ENCODE results near the gene OTULIN. TPM values are rescaled to one million over a fixed set of nuclear protein-coding genes. Genes with fewer than 3 reads are reported as not detected.

OTULIN gene
- polyA plus RNA-seq, 1 of the 3 experiments (the other 2 are of a cell fraction): 6.6 TPM

- peaks cover 4 to 31% of the 10 kb centered on the region in 2 experiments; a peak in 2 of 4 replicates for H3K4me1 ChIP-seq (ENCODE audit: control insufficient read depth in 1 of 2, insufficient read depth in 2 of 2, low read depth in 1 of 2, low read length in 1 of 2)
- peaks cover 18% of the 10 kb centered on the region in 2 experiments for H3K36me3 ChIP-seq (replicated peaks in 1 of 2; ENCODE audit: control insufficient read depth in 1 of 2, insufficient read depth in 2 of 2, low read length in 1 of 2)
- ChIA-PET POLR2A (no interaction called here), CTCF (interaction anchor here (0.6 to 1.1 kb wide), 3 partner anchors 12 to 308 kb away, joined by 3 to 4 read pairs (median 4); no protein-coding TSS in a partner anchor)
- H4K20me1 ChIP-seq (ENCODE audit: insufficient read depth): peaks cover 68% of the 10 kb centered on the region
- no peaks in the 10 kb centered on the region for H3K27me3 ChIP-seq (ENCODE audit: insufficient read depth)
- peaks cover 100% of the 10 kb centered on the region for H3K79me2 ChIP-seq (ENCODE audit: insufficient read depth)
- TF ChIP-seq MEF2A (IDR thresholded peaks at IDR 0.05; ENCODE audit: borderline replicate concordance, low read depth): no peak
- TF ChIP-seq NFIC (IDR thresholded peaks at IDR 0.05; ENCODE audit: borderline replicate concordance): no peak
- TF ChIP-seq POLR2AphosphoS5 (IDR thresholded peaks at IDR 0.05; ENCODE audit: low read depth, low read length): no peak
- TF ChIP-seq ZBTB33 (IDR thresholded peaks at IDR 0.05; ENCODE audit: borderline replicate concordance, low read depth): no peak
- peak overlapping the region; percentile 21; the same call in 1 of the 2 replicates for H3K4me2 ChIP-seq
- no peak overlapping the region for H3K9ac ChIP-seq
- no peaks in the 10 kb centered on the region for H3K9me2 ChIP-seq
- H3K27ac ChIP-seq (ENCODE audit: low read depth in 2 of 2, low read length in 1 of 2): no peak overlapping the region
- H2AFZ ChIP-seq (ENCODE audit: low read depth): no peak overlapping the region
- no peak for DNase-seq
- H3K9me3 ChIP-seq: no peaks in the 10 kb centered on the region
- H3F3A ChIP-seq (replicated peaks; ENCODE audit: insufficient read depth): no peaks in the 10 kb centered on the region
- WGBS (ENCODE audit: low lambda C conversion rate): 93% methylated on average over 9 of the region's 9 CpGs
- H3K4me3 ChIP-seq (ENCODE audit: low read depth in 2 of 2, low read length in 1 of 2): no peak overlapping the region
Observed at GRCh38 chr5:14672484-14673394, 8.2 kb downstream of the OTULIN start.

GRCh38 chr5:14673443-14673842 is 8.9 kb downstream of the OTULIN start:
- Histone ChIP-seq H3K4me3 (ENCODE audit: low read depth in 2 of 2, low read length in 1 of 2) (no peak overlapping the region), H3K27ac (ENCODE audit: low read depth in 2 of 2, low read length in 1 of 2) (no peak overlapping the region), H3F3A (replicated peaks; ENCODE audit: insufficient read depth) (no peaks in the 10 kb centered on the region), H3K79me2 (ENCODE audit: insufficient read depth) (peaks cover 100% of the 10 kb centered on the region), H3K9me2 (no peaks in the 10 kb centered on the region), H3K9me3 (no peaks in the 10 kb centered on the region), H4K20me1 (ENCODE audit: insufficient read depth) (peaks cover 65% of the 10 kb centered on the region), H3K9ac (no peak overlapping the region), H3K4me1 (ENCODE audit: control insufficient read depth in 1 of 2, insufficient read depth in 2 of 2, low read depth in 1 of 2, low read length in 1 of 2) (peaks cover 4 to 31% of the 10 kb centered on the region in 2 experiments; a peak in 2 of 4 replicates), H3K4me2 (no peak overlapping the region), H3K27me3 (ENCODE audit: insufficient read depth) (no peaks in the 10 kb centered on the region), H3K36me3 (replicated peaks in 1 of 2; ENCODE audit: control insufficient read depth in 1 of 2, insufficient read depth in 2 of 2, low read length in 1 of 2) (peaks cover 14 to 18% of the 10 kb centered on the region in 2 experiments), H2AFZ (ENCODE audit: low read depth) (no peak overlapping the region)
- no peak for DNase-seq
- ChIA-PET CTCF (interaction anchor here (0.6 to 1.1 kb wide), 2 partner anchors 12 to 13 kb away, joined by 3 to 4 read pairs; no protein-coding TSS in a partner anchor), POLR2A (no interaction called here)
- TF ChIP-seq MEF2A (IDR thresholded peaks at IDR 0.05; ENCODE audit: borderline replicate concordance, low read depth) (no peak), GABPA (IDR thresholded peaks at IDR 0.05; ENCODE audit: low read depth) (no peak), FOXM1 (IDR thresholded peaks at IDR 0.05; ENCODE audit: low read depth) (no peak), RAD21 (IDR thresholded peaks at IDR 0.05; ENCODE audit: low read length) (no peak), TAF1 (IDR thresholded peaks at IDR 0.05; ENCODE audit: borderline replicate concordance, low read depth, low read length) (no peak), TEAD4 (IDR thresholded peaks at IDR 0.05; ENCODE audit: borderline replicate concordance, insufficient read depth) (no peak), ZBTB33 (IDR thresholded peaks at IDR 0.05; ENCODE audit: borderline replicate concordance, low read depth) (no peak), TCF12 (IDR thresholded peaks at IDR 0.05) (no peak)
- WGBS (ENCODE audit: low lambda C conversion rate): 73% methylated on average over 3 of the region's 3 CpGs

Measured in SK-N-SH (cell line).